ENCODE measurements around the gene KCNC1. TPM values are rescaled to one million over a fixed set of nuclear protein-coding genes. Genes with fewer than 3 reads are reported as not detected.

The KCNC1 gene
- total and polyA plus RNA-seq, 2 of the 4 experiments (the other 2 are of a cell fraction) = 0.03 TPM; not detected in 1

DNA sequence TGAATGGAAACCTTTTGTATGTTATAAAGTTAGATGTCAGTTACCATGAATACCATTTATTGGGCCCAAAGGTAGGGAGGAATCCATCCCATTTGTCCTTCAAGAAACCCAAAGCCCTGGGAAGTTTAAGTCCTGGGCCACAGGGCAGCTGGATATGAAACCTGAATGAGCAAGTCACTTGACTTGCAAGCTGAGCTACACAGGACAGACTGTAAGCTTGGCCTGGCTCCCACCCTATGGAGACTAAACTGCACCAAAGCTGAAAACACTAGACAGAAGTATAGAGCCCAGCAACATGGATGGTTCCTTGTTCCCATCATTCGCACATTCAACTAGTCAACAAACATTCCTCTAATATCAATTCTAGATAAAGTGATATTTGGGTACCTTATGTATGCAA lies 71.3 kb downstream of the KCNC1 start:
- Histone ChIP-seq H3K4me1 (ENCODE audit: control insufficient read depth, insufficient read depth, low read length) (peaks cover 7% of the 10 kb centered on the region), H2AFZ (replicated peaks; ENCODE audit: low read length, poor library complexity) (no peak overlapping the region), H3K14ac (replicated peaks; ENCODE audit: low read depth, low read length) (no peak overlapping the region), H3K18ac (ENCODE audit: low read depth, low read length) (no peak overlapping the region), H3K23ac (ENCODE audit: low read depth, low read length) (no peak overlapping the region), H3K56ac (ENCODE audit: extremely low read depth, insufficient read depth, low read length) (no peak overlapping the region), H2BK5ac (ENCODE audit: low read depth, low read length, poor library complexity, severe bottlenecking) (no peak overlapping the region), H4K91ac (ENCODE audit: insufficient read depth, low read depth, low read length) (no peak overlapping the region), H4K20me1 (ENCODE audit: insufficient read depth, low read length) (no peaks in the 10 kb centered on the region), H4K8ac (ENCODE audit: low read depth in 2 of 2, low read length in 2 of 2) (no peak overlapping the region), H3K36me3 (ENCODE audit: control insufficient read depth, insufficient read depth, low read length) (no peaks in the 10 kb centered on the region), H3K9me3 (ENCODE audit: control insufficient read depth, insufficient read depth, low read length) (no peaks in the 10 kb centered on the region), H2AK9ac (replicated peaks; ENCODE audit: low read depth, low read length, poor library complexity) (no peak overlapping the region), H3K9me1 (ENCODE audit: insufficient read depth, low read length) (no peaks in the 10 kb centered on the region), H3K79me1 (ENCODE audit: low read depth in 1 of 2, low read length in 2 of 2) (no peaks in the 10 kb centered on the region), H3K27me3 (ENCODE audit: control insufficient read depth, insufficient read depth, low read length) (no peaks in the 10 kb centered on the region), H2AK5ac (ENCODE audit: low read depth, low read length) (no peak overlapping the region), H4K5ac (ENCODE audit: low read depth, low read length) (no peak overlapping the region), H2BK20ac (ENCODE audit: low read depth, low read length) (no peak overlapping the region), H3K4ac (ENCODE audit: low read depth, low read length) (no peak overlapping the region), H3K4me3 (ENCODE audit: insufficient read depth, low read depth, low read length) (no peak overlapping the region), H3K27ac (ENCODE audit: insufficient read depth, low read length) (no peak overlapping the region), H2BK15ac (ENCODE audit: low read depth, low read length) (no peak overlapping the region), H3K9ac (ENCODE audit: low read depth, low read length) (no peak overlapping the region), H2BK120ac (ENCODE audit: low read depth, low read length) (no peak overlapping the region), H3K4me2 (ENCODE audit: low read depth, low read length) (no peak overlapping the region)
- dilution Hi-C loops (cut with HindIII; ENCODE audit: low sequenced_read_pairs, unreplicated experiment) = no loop called here
- ChIA-PET CTCF (no interaction called here), POLR2A (ENCODE audit: unreplicated experiment) (no interaction called here)
- in situ Hi-C loops (cut with MboI; ENCODE audit: low sequenced_read_pairs) = no loop called here
- BruUV-seq (replicated peaks) = no TSS peak
- DNase-seq (no peak), ATAC-seq (ENCODE audit: low read depth) (no peak)
- TF ChIP-seq CHD1 (IDR thresholded peaks at IDR 0.05; ENCODE audit: low read depth, low read length) (no peak), RCOR1 (IDR thresholded peaks at IDR 0.05; ENCODE audit: insufficient replicate concordance, low read length) (no peak), RAD21 (IDR thresholded peaks at IDR 0.05; ENCODE audit: low read length) (no peak), FOS (IDR thresholded peaks at IDR 0.05; ENCODE audit: low read depth, low read length) (no peak), SMC3 (IDR thresholded peaks at IDR 0.05; ENCODE audit: low read depth, low read length) (no peak), CEBPB (IDR thresholded peaks at IDR 0.05; ENCODE audit: low read depth, low read length) (no peak), MXI1 (IDR thresholded peaks at IDR 0.05; ENCODE audit: borderline replicate concordance, low read depth, low read length) (no peak), POLR2A (IDR thresholded peaks at IDR 0.05; ENCODE audit: low read depth, low read length) (no peak), MAZ (IDR thresholded peaks at IDR 0.05; ENCODE audit: borderline replicate concordance, low read depth, low read length) (no peak), NFE2L2 (IDR thresholded peaks at IDR 0.05; ENCODE audit: low read depth, low read length) (no peak), BHLHE40 (IDR thresholded peaks at IDR 0.05; ENCODE audit: low read depth, low read length) (no peak)
- TF ChIP-seq, protein P1, sequence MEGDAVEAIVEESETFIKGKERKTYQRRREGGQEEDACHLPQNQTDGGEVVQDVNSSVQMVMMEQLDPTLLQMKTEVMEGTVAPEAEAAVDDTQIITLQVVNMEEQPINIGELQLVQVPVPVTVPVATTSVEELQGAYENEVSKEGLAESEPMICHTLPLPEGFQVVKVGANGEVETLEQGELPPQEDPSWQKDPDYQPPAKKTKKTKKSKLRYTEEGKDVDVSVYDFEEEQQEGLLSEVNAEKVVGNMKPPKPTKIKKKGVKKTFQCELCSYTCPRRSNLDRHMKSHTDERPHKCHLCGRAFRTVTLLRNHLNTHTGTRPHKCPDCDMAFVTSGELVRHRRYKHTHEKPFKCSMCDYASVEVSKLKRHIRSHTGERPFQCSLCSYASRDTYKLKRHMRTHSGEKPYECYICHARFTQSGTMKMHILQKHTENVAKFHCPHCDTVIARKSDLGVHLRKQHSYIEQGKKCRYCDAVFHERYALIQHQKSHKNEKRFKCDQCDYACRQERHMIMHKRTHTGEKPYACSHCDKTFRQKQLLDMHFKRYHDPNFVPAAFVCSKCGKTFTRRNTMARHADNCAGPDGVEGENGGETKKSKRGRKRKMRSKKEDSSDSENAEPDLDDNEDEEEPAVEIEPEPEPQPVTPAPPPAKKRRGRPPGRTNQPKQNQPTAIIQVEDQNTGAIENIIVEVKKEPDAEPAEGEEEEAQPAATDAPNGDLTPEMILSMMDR (conservative IDR thresholded peaks at IDR 0.05; ENCODE audit: low read depth, low read length) = no peak
- TF ChIP-seq, protein P2, sequence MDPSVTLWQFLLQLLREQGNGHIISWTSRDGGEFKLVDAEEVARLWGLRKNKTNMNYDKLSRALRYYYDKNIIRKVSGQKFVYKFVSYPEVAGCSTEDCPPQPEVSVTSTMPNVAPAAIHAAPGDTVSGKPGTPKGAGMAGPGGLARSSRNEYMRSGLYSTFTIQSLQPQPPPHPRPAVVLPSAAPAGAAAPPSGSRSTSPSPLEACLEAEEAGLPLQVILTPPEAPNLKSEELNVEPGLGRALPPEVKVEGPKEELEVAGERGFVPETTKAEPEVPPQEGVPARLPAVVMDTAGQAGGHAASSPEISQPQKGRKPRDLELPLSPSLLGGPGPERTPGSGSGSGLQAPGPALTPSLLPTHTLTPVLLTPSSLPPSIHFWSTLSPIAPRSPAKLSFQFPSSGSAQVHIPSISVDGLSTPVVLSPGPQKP (IDR thresholded peaks at IDR 0.05; ENCODE audit: borderline replicate concordance, low read depth, low read length) = no peak
- no CpG with 5 or more reads among the region's 1 CpG for WGBS, 2 experiments (ENCODE audit: extremely low coverage in 2 of 2, insufficient read length in 1 of 2)
- intact Hi-C loops (cut with micrococcal nuclease) = no loop called here
